HEK293 (cell line): ENCODE data around the gene CACNG7.

ENCODE experiments used
- HOXA7 ChIP-seq: sonication (generic); formaldehyde crosslinking; IDR thresholded peaks from 2 replicates; pipeline ENCODE4 v1.8.1; 2022; ENCODE audit warnings: missing genetic modification reagents, borderline replicate concordance
- ZBTB11 ChIP-seq: fragments of 450-650 bp; formaldehyde crosslinking; conservative IDR thresholded peaks from 2 replicates; pipeline ENCODE4 v1.5.1; 2016; ENCODE audit warnings: low read depth, missing biosample characterization, missing genetic modification characterization
- TF ChIP-seq, protein P1 (sequence below): fragments of 450-650 bp; formaldehyde crosslinking; IDR thresholded peaks from 2 replicates; pipeline ENCODE4 v1.5.1; 2016; ENCODE audit warnings: missing biosample characterization, missing genetic modification characterization

DNA sequence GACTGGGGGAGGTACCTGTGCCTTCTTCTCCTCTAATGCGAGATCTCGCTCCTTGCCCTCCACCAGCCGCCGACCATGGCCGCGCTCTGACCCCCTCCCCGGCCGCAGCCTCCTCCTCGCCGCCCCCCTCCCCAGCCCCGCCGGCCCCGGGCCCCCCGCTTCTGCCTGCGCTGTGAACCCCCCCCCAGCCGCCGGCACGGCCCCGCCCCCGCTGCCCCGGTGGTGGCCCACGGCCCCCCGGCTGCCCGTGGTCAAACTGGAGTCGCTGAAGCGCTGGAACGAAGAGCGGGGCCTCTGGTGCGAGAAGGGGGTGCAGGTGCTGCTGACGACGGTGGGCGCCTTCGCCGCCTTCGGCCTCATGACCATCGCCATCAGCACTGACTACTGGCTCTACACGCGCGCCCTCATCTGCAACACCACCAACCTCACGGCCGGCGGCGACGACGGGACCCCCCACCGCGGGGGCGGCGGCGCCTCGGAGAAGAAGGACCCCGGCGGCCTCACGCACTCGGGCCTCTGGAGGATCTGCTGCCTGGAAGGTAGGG, 53.9 kb downstream of the CACNG7 start, which contains the start of gene CACNG8:
- TF ChIP-seq, protein P1, sequence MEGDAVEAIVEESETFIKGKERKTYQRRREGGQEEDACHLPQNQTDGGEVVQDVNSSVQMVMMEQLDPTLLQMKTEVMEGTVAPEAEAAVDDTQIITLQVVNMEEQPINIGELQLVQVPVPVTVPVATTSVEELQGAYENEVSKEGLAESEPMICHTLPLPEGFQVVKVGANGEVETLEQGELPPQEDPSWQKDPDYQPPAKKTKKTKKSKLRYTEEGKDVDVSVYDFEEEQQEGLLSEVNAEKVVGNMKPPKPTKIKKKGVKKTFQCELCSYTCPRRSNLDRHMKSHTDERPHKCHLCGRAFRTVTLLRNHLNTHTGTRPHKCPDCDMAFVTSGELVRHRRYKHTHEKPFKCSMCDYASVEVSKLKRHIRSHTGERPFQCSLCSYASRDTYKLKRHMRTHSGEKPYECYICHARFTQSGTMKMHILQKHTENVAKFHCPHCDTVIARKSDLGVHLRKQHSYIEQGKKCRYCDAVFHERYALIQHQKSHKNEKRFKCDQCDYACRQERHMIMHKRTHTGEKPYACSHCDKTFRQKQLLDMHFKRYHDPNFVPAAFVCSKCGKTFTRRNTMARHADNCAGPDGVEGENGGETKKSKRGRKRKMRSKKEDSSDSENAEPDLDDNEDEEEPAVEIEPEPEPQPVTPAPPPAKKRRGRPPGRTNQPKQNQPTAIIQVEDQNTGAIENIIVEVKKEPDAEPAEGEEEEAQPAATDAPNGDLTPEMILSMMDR (tag by site-specific recombination), result no peak
- TF ChIP-seq HOXA7 (CRISPR knock-in tag) (no peak), ZBTB11 (tag by site-specific recombination) (no peak)
